ENCODE data around the gene WDR49. TPM values are rescaled to one million over a fixed set of nuclear protein-coding genes. Genes with fewer than 3 reads are reported as not detected.

WDR49 gene
- total RNA-seq, 1 experiment from 2014 or later: 1.3 TPM

DNA sequence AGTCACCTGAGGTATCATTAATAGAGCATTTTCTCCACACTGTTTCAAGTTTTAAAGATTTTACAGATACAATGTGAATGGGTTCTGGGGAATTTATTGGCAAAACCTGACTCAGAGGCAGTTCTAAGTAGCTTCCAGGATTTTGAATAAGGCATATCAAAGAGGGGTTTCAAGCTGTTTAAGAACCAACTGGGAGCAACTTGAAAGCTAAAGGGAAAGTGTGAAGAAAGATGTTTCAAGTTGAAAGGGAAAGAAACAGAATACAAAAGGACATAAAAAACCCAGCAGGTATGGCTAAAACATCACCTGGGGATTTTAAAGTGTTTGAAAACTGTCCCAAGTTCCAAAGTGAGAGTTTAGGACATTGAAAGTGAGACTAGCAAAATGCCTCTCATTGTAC lies 162.1 kb downstream of the WDR49 start:
- Histone ChIP-seq H3T11ph (ENCODE audit: low read length) (no peak overlapping the region), H3K27me3 (ENCODE audit: insufficient read depth, low read length) (no peaks in the 10 kb centered on the region), H3K79me1 (ENCODE audit: insufficient read depth, low read depth, low read length, poor library complexity, severe bottlenecking) (no peaks in the 10 kb centered on the region), H2BK12ac (ENCODE audit: insufficient read length, low read depth, low read length) (no peak overlapping the region), H4K5ac (ENCODE audit: insufficient read length, low read depth, low read length) (no peak overlapping the region), H3K4me1 (ENCODE audit: insufficient read depth, low read length) (peaks cover 12% of the 10 kb centered on the region; the same call in 1 of the 2 replicates), H3K23ac (ENCODE audit: insufficient read length, low read depth, low read length) (no peak overlapping the region), H3K9ac (ENCODE audit: extremely low read depth, insufficient read length, low read length) (no peak overlapping the region), H3K4me2 (ENCODE audit: insufficient read depth, insufficient read length, low read length) (no peak overlapping the region), H2AFZ (ENCODE audit: low read length) (no peak overlapping the region), H4K20me1 (ENCODE audit: control insufficient read depth, insufficient read depth, insufficient read length) (no peaks in the 10 kb centered on the region), H4K8ac (replicated peaks; ENCODE audit: insufficient read length, low read depth, low read length) (no peak overlapping the region), H3K4ac (ENCODE audit: low read depth, low read length) (no peak overlapping the region), H2BK20ac (ENCODE audit: low read depth, low read length, poor library complexity, severe bottlenecking) (no peak overlapping the region), H2BK15ac (ENCODE audit: low read depth, low read length) (no peak overlapping the region), H3K56ac (ENCODE audit: insufficient read length, low read depth, low read length) (no peak overlapping the region), H3K18ac (ENCODE audit: insufficient read length, low read depth, low read length) (no peak overlapping the region), H2AK5ac (ENCODE audit: insufficient read length, low read length) (no peak overlapping the region), H3K79me2 (ENCODE audit: insufficient read depth, low read length) (no peaks in the 10 kb centered on the region), H3K23me2 (ENCODE audit: insufficient read length, low read depth, low read length, poor library complexity, severe bottlenecking) (no peaks in the 10 kb centered on the region), H3K9me3 (ENCODE audit: control insufficient read depth, low read depth, low read length) (no peaks in the 10 kb centered on the region), H3K14ac (ENCODE audit: insufficient read depth, low read length) (no peak overlapping the region), H2BK120ac (ENCODE audit: low read depth, low read length, poor library complexity, severe bottlenecking) (no peak overlapping the region), H2BK5ac (ENCODE audit: insufficient read length, low read length) (no peak overlapping the region), H4K91ac (ENCODE audit: insufficient read length, low read depth, low read length) (no peak overlapping the region), H3K27ac (ENCODE audit: insufficient read length, low read depth, low read length) (no peak overlapping the region)
- no peaks in the 10 kb centered on the region; a peak in 1 of 5 replicates for H3K9me3 Mint-ChIP-seq
- DNase-seq: no peak
- H3K27me3 Mint-ChIP-seq (ENCODE audit: low read depth): peaks cover 2% of the 10 kb centered on the region
- H3K27ac Mint-ChIP-seq: no peak overlapping the region
- H3K4me3 Mint-ChIP-seq: no peak overlapping the region
- H3K4me1 Mint-ChIP-seq: peaks cover 24 to 26% of the 10 kb centered on the region in 2 experiments
- TF ChIP-seq, protein P1, sequence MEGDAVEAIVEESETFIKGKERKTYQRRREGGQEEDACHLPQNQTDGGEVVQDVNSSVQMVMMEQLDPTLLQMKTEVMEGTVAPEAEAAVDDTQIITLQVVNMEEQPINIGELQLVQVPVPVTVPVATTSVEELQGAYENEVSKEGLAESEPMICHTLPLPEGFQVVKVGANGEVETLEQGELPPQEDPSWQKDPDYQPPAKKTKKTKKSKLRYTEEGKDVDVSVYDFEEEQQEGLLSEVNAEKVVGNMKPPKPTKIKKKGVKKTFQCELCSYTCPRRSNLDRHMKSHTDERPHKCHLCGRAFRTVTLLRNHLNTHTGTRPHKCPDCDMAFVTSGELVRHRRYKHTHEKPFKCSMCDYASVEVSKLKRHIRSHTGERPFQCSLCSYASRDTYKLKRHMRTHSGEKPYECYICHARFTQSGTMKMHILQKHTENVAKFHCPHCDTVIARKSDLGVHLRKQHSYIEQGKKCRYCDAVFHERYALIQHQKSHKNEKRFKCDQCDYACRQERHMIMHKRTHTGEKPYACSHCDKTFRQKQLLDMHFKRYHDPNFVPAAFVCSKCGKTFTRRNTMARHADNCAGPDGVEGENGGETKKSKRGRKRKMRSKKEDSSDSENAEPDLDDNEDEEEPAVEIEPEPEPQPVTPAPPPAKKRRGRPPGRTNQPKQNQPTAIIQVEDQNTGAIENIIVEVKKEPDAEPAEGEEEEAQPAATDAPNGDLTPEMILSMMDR (conservative IDR thresholded peaks at IDR 0.05): no peak
- no peaks in the 10 kb centered on the region for H3K36me3 Mint-ChIP-seq (ENCODE audit: insufficient read depth in 1 of 3, low read depth in 3 of 3)

Measured in H9 (cell line).